Stimulated activated CD8-positive, alpha-beta memory T cell treated with anti-CD3 and anti-CD28 coated beads, Interleukin-4, amount 100 ng/mL, for 1 hour (primary cell): ENCODE measurements around the gene NISCH.

ENCODE experiments used
- DNase-seq, 2 donors: peaks; one replicate each; pipeline ENCODE4 v3.0.0-alpha.2; 2020; ENCODE audit warnings: low read depth in 2 of 2, low spot score in 1 of 2

NISCH gene

GRCh38 chr3:52435246-52436101, 19.9 kb upstream of the NISCH start:
- DNase-seq: no peak

- DNase-seq: no peak
Measured at GRCh38 chr3:52436500-52437149, 18.8 kb upstream of the NISCH start.

DNA sequence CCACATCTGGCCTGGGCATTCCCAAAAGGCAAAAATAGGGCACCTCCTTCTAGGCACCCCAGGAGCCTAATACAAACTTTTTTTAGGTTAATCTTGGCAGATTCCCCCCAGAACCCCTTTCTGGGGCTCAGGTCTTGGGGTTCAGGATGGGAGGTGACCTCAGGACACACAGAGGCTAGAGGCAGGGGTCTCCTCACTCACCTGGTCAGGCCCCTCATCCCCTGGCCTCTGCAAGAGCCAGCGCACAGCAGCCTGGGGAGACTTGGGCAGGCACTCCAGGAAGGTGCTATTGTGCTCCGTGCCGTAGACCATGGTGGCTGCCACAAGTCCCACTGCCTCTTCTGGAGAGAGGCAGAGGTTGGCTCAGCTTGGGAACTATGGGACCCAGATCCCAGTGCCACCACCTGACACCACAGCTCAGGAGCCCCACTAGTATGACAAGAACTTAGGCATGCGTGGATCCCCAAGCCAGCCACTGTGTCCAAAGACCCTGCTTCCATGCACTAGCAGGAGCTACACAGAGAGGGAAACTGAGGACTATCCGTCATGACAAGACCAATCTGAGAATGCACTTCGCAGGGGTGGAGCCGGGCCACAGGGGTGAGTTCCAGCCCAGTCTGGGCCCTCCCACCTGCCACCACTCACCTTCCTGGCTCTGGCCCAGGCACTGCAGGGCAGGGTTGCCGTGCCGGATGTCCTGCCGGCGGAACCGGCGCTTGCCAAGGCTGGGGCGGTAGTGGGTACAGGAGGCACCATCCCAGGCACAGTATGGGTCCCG, 17.9 kb upstream of the NISCH start:
- no peak for DNase-seq

- DNase-seq: no peak
Measured at GRCh38 chr3:52438104-52438376, 17.4 kb upstream of the NISCH start.

- DNase-seq: no peak
Measured at GRCh38 chr3:52438579-52439425, 16.6 kb upstream of the NISCH start.

GRCh38 chr3:52439426-52440248, 15.8 kb upstream of the NISCH start:
- no peak for DNase-seq

- DNase-seq: no peak
Measured at GRCh38 chr3:52440249-52440551, 15.2 kb upstream of the NISCH start.

DNA sequence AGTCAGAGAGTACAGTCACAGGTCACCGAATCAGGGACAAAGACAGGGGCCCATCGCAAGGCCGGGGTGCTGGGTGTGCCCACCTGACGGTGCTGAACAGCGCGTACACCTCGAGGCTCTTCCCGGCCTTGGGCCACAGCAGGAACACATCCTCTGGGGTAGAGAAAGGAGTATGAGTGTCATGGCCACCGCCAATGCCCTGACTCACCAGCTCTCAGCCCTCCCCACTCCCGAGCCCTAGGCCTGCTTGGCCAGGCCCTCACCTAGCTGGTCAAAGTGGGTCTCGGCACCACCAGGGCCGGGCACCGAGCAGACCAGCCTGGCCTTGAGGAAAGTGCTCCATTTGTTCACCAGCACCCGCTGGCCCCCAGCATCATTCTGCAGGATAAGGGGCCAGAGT, 14.7 kb upstream of the NISCH start:
- no peak for DNase-seq

GRCh38 chr3:52441091-52441771, 14.2 kb upstream of the NISCH start:
- DNase-seq: no peak

GRCh38 chr3:52441772-52442332, 13.6 kb upstream of the NISCH start:
- DNase-seq: no peak

DNA sequence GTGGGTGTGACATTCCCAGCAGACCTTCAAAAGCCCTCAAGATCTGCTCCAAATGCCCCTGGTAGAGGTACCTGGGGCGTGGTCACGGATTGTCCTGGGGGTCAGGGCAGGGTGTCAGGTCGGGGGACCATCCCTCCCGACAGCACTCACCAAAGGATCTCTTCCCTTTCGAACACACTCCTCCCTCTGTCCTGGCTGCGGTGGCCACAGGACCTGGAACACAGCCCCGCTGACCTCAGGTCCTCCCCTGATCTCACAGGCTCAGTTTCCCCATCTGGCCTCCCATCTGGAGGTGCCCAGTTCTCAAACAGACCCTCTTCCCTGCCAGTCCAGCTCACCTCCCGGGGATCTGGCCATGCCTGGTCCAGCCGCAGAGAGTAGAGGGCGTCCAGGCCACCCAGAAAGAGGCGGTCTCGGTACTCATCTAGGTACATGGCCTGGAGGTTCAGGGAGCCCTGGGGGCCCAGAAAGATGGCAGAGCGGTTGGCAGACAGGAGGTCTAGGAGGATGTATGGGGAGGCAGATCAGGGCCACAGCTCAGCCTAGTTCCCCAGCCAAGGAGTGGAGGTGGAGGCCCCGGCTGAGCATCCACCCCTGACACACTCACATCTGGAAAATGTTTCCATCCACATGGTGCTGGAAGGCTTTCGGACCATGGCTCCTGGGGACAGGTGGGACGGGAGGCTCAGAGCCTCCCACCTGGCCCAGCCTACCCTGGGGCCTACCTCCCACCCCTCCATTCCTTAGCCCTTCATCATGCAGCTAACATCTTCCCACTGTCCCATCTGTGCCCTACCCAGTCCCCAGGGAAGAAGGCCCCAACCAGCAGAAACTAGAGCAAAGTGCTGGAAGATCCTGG, 12.8 kb upstream of the NISCH start:
- DNase-seq: no peak

GRCh38 chr3:52443268-52443610, 12.2 kb upstream of the NISCH start:
- no peak for DNase-seq

- no peak for DNase-seq
Measured at GRCh38 chr3:52443791-52444687, 11.4 kb upstream of the NISCH start.

GRCh38 chr3:52444860-52445793, 10.3 kb upstream of the NISCH start, which contains the start of gene SEMA3G:
Gene SEMA3G, minus strand, starts transcription at chr3:52445103. Its CDS starts 76 bp downstream, at chr3:52445027.
- DNase-seq: peak; percentile 36 to 44

GRCh38 chr3:52446042-52446441, 9.4 kb upstream of the NISCH start:
- no peak for DNase-seq

- peak; percentile 43 to 48 for DNase-seq
Measured at GRCh38 chr3:52446631-52447511, 8.5 kb upstream of the NISCH start.
